ENCODE measurements around the gene RCAN2. TPM values are rescaled to one million over a fixed set of nuclear protein-coding genes. Genes with fewer than 3 reads are reported as not detected.

The RCAN2 gene
- total RNA-seq, 3 donors from 2014 or later = 2.9 to 14.9 (median 5.9) TPM

- Histone ChIP-seq H3K27me3 (no peaks in the 10 kb centered on the region), H3K36me3 (no peaks in the 10 kb centered on the region), H3K4me3 (no peak overlapping the region), H3K9me3 (no peaks in the 10 kb centered on the region), H3K27ac (no peak overlapping the region), H3K4me1 (peaks cover 0 to 5% of the 10 kb centered on the region in 2 donors)
- DNase-seq (ENCODE audit: low spot score in 2 of 2) = no peak
- intact Hi-C loops (cut with DNase I; ENCODE audit: low total_unique reads) = no loop called here
- no peak for TF ChIP-seq POLR2AphosphoS5 (IDR thresholded peaks at IDR 0.05)
- no peak for TF ChIP-seq POLR2A (IDR thresholded peaks at IDR 0.05)
- no peak for TF ChIP-seq CTCF (IDR thresholded peaks at IDR 0.05)
These were observed 37.4 kb downstream of the RCAN2 start for GRCh38 chr6:46453741-46454316.

GRCh38 chr6:46453216-46453615 is 38.0 kb downstream of the RCAN2 start:
- Histone ChIP-seq H3K4me1 (peaks cover 0 to 5% of the 10 kb centered on the region in 2 donors), H3K4me3 (no peak overlapping the region), H3K36me3 (no peaks in the 10 kb centered on the region), H3K27ac (no peak overlapping the region), H3K27me3 (no peaks in the 10 kb centered on the region), H3K9me3 (no peaks in the 10 kb centered on the region)
- TF ChIP-seq POLR2AphosphoS5 (IDR thresholded peaks at IDR 0.05) (no peak), CTCF (IDR thresholded peaks at IDR 0.05) (no peak), POLR2A (IDR thresholded peaks at IDR 0.05) (no peak)
- no peak for DNase-seq (ENCODE audit: low spot score in 2 of 2)
- intact Hi-C loops (cut with DNase I; ENCODE audit: low total_unique reads) = no loop called here

DNA sequence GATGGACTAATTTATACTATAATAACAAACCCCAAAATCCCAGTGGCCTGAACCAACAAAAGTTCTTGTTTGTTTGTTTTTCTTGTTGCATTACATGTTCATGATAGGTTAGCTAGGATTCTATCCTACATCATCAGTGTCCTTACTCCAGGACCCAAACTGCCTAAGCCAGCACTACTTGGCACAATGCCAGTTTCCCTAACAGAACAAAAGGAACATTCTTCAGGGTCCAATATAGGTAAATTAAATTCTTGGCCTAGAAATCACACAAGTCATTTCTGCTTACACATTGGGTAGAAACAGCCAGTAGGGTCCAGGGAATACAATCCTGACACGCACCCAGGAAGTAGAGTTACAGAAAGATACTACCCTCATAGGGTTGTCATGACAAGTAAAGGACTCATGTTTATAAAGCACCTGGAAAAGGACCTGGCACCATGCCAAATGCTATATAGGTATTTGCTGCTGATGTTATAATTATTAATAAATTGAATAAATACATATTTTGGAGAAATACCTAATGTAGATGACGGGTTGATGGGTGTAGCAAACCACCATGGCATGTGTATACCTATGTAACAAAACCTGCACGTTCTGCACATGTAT is 38.8 kb downstream of the RCAN2 start:
- no peak overlapping the region for H3K4me3 ChIP-seq
- no peaks in the 10 kb centered on the region for H3K27me3 ChIP-seq
- intact Hi-C loops (cut with DNase I; ENCODE audit: low total_unique reads) = no loop called here
- DNase-seq (ENCODE audit: low spot score in 2 of 2) = peak in 1 of 2 donors; percentile 22
- no peaks in the 10 kb centered on the region for H3K36me3 ChIP-seq
- H3K4me1 ChIP-seq = peaks cover 0 to 5% of the 10 kb centered on the region in 2 donors
- no peaks in the 10 kb centered on the region for H3K9me3 ChIP-seq
- H3K27ac ChIP-seq = no peak overlapping the region
- TF ChIP-seq POLR2A (IDR thresholded peaks at IDR 0.05) (no peak), POLR2AphosphoS5 (IDR thresholded peaks at IDR 0.05) (no peak), CTCF (IDR thresholded peaks at IDR 0.05) (no peak)

DNA sequence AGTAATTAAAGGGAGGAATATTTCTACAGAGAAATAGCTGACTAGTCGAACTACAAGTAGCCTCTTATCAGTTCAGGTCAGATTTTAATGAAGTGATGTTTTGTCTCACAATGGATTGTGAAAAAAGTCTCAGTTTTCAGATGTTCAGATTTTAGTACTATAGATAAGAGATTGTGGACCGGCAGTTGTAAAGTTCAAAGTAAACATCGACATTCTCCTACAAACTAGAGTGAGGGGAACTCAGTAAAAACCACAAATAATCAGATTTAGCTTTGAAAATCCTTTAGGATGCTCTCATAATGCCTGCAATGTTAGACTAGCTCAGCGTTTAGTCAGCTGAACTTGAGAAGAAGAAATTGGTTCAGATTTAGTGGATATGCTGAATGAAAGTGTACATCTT is 39.9 kb downstream of the RCAN2 start:
- intact Hi-C loops (cut with DNase I; ENCODE audit: low total_unique reads) = no loop called here

More for the DNA sequence above, 39.9 kb downstream of the RCAN2 start:
- Histone ChIP-seq H3K9me3 (peaks cover under 1 to 7% of the 10 kb centered on the region in 2 donors), H3K4me3 (no peak overlapping the region), H3K4me1 (peaks cover 0 to 5% of the 10 kb centered on the region in 2 donors), H3K27me3 (no peaks in the 10 kb centered on the region), H3K27ac (no peak overlapping the region), H3K36me3 (no peaks in the 10 kb centered on the region)
- no peak for DNase-seq (ENCODE audit: low spot score in 2 of 2)
- no peak for TF ChIP-seq POLR2A (IDR thresholded peaks at IDR 0.05)
- TF ChIP-seq CTCF (IDR thresholded peaks at IDR 0.05) = no peak
- TF ChIP-seq POLR2AphosphoS5 (IDR thresholded peaks at IDR 0.05) = no peak
